Neural crest cell (in vitro differentiated cells): Measurements from ENCODE around the gene IGF2BP3. TPM values are rescaled to one million over a fixed set of nuclear protein-coding genes. Genes with fewer than 3 reads are reported as not detected.

Source experiments
- DNase-seq: peaks from one replicate; pipeline ENCODE4 v3.0.0; 2021; ENCODE audit warnings: low read depth, mixed read lengths, low spot score
- H3K27ac Mint-ChIP-seq: one replicate; pipeline ENCODE4 v1.8.0; 2021; ENCODE audit warnings: mild to moderate bottlenecking, mixed read lengths; ENCODE audit not compliant: unreplicated experiment
- H3K27me3 Mint-ChIP-seq: 2 replicates; pipeline ENCODE4 v1.8.0; 2021; ENCODE audit warnings: low read depth, mild to moderate bottlenecking, mixed read lengths
- H3K36me3 Mint-ChIP-seq: 2 replicates; pipeline ENCODE4 v1.8.0; 2021; ENCODE audit warnings: low read depth, mild to moderate bottlenecking, mixed read lengths
- H3K4me1 Mint-ChIP-seq: 2 replicates; pipeline ENCODE4 v1.8.0; 2021; ENCODE audit warnings: mixed read lengths
- H3K4me3 Mint-ChIP-seq: one replicate; pipeline ENCODE4 v1.8.0; 2021; ENCODE audit warnings: mild to moderate bottlenecking, mixed read lengths
- H3K9me3 Mint-ChIP-seq: 2 replicates; pipeline ENCODE4 v1.8.0; 2021; ENCODE audit warnings: mixed read lengths
- total RNA-seq: library from RNA; stranded (reverse); gene quantifications from 2 replicates; pipeline ENCODE4 v1.2.1, GENCODE V29; 2021
- TF ChIP-seq, protein P1 (sequence below): fragments of 200-600 bp; sonication (generic); conservative IDR thresholded peaks from 2 replicates; pipeline ENCODE4 v1.5.0; 2021; ENCODE audit warnings: antibody characterized with exemption, mild to moderate bottlenecking

The IGF2BP3 gene
- total RNA-seq, 1 donor from 2014 or later: 117 TPM

- H3K9me3 Mint-ChIP-seq: no peaks in the 10 kb centered on the region
- no peaks in the 10 kb centered on the region for H3K4me1 Mint-ChIP-seq
- no peaks in the 10 kb centered on the region for H3K36me3 Mint-ChIP-seq
- peaks cover 6% of the 10 kb centered on the region for H3K27me3 Mint-ChIP-seq
- DNase-seq: no peak
- no peak overlapping the region for H3K4me3 Mint-ChIP-seq
- TF ChIP-seq, protein P1, sequence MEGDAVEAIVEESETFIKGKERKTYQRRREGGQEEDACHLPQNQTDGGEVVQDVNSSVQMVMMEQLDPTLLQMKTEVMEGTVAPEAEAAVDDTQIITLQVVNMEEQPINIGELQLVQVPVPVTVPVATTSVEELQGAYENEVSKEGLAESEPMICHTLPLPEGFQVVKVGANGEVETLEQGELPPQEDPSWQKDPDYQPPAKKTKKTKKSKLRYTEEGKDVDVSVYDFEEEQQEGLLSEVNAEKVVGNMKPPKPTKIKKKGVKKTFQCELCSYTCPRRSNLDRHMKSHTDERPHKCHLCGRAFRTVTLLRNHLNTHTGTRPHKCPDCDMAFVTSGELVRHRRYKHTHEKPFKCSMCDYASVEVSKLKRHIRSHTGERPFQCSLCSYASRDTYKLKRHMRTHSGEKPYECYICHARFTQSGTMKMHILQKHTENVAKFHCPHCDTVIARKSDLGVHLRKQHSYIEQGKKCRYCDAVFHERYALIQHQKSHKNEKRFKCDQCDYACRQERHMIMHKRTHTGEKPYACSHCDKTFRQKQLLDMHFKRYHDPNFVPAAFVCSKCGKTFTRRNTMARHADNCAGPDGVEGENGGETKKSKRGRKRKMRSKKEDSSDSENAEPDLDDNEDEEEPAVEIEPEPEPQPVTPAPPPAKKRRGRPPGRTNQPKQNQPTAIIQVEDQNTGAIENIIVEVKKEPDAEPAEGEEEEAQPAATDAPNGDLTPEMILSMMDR: no peak
- H3K27ac Mint-ChIP-seq: no peak overlapping the region
Observed at GRCh38 chr7:23276947-23277346, 193.3 kb downstream of the IGF2BP3 start.

DNA sequence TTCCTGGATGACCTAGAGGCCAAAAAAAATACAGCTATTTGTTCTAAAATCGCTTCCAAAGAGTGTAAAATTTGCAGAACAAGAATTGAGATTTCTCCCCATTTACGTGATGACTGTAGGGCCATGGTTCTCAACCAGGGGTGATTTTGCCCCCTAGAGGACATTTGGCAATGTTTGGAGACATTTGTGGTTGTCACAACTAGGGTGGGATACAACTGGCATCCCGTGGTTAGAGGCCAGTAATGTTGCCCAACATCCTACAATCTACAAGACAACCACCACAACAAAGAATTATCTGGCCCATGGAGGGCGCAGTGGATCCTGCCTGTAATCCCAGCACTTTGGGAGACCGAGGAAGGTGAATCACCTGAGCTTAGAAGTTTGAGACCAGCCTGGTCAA is 193.9 kb downstream of the IGF2BP3 start:
- Mint-ChIP-seq H3K27ac (no peak overlapping the region), H3K36me3 (no peaks in the 10 kb centered on the region), H3K4me1 (no peaks in the 10 kb centered on the region), H3K27me3 (peaks cover 6% of the 10 kb centered on the region), H3K4me3 (no peak overlapping the region), H3K9me3 (no peaks in the 10 kb centered on the region)
- TF ChIP-seq, protein P1: peak; percentile 30
- no peak for DNase-seq

DNA sequence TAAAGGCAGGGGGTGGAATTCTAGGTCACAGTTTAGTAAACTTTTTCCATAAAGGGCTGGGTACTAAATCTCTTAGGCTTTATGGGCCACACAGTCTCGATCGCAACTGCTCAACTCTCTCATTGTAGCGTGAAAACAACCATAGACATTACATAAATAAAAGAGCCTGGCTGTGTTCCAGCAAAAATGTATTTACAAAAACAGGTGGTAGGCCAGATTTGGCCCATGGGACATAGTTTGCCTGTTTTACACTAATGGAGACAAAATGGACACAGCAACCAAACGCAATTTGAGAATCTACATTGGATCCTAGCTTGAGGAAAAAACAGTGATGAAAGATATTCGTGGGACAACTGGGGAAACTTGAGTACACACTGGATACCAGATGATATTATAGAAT is 194.4 kb downstream of the IGF2BP3 start:
- Mint-ChIP-seq H3K9me3 (no peaks in the 10 kb centered on the region), H3K4me1 (no peaks in the 10 kb centered on the region), H3K27me3 (peaks cover 6% of the 10 kb centered on the region), H3K36me3 (no peaks in the 10 kb centered on the region), H3K4me3 (no peak overlapping the region), H3K27ac (no peak overlapping the region)
- TF ChIP-seq, protein P1: no peak
- DNase-seq: no peak

GRCh38 chr7:23273141-23273599 is 197.1 kb downstream of the IGF2BP3 start:
- no peak overlapping the region for H3K4me3 Mint-ChIP-seq
- TF ChIP-seq, protein P1: peak; percentile 90
- no peaks in the 10 kb centered on the region for H3K36me3 Mint-ChIP-seq
- no peaks in the 10 kb centered on the region for H3K9me3 Mint-ChIP-seq
- DNase-seq: peak; percentile 72
- H3K27ac Mint-ChIP-seq: no peak overlapping the region
- H3K27me3 Mint-ChIP-seq: peaks cover 6% of the 10 kb centered on the region
- H3K4me1 Mint-ChIP-seq: no peaks in the 10 kb centered on the region

GRCh38 chr7:23272275-23272674 is 198.0 kb downstream of the IGF2BP3 start:
- DNase-seq: no peak
- H3K9me3 Mint-ChIP-seq: no peaks in the 10 kb centered on the region

More at GRCh38 chr7:23272275-23272674, 198.0 kb downstream of the IGF2BP3 start:
- peaks cover 6% of the 10 kb centered on the region for H3K27me3 Mint-ChIP-seq
- no peak overlapping the region for H3K4me3 Mint-ChIP-seq
- TF ChIP-seq, protein P1: no peak
- H3K27ac Mint-ChIP-seq: no peak overlapping the region
- H3K4me1 Mint-ChIP-seq: no peaks in the 10 kb centered on the region
- H3K36me3 Mint-ChIP-seq: no peaks in the 10 kb centered on the region
